8988T (cell line): ENCODE data around the gene TEX52.

Experiments
- DNase-seq: peaks from one replicate; pipeline ENCODE4 v3.0.0; 2011

Gene TEX52

DNA sequence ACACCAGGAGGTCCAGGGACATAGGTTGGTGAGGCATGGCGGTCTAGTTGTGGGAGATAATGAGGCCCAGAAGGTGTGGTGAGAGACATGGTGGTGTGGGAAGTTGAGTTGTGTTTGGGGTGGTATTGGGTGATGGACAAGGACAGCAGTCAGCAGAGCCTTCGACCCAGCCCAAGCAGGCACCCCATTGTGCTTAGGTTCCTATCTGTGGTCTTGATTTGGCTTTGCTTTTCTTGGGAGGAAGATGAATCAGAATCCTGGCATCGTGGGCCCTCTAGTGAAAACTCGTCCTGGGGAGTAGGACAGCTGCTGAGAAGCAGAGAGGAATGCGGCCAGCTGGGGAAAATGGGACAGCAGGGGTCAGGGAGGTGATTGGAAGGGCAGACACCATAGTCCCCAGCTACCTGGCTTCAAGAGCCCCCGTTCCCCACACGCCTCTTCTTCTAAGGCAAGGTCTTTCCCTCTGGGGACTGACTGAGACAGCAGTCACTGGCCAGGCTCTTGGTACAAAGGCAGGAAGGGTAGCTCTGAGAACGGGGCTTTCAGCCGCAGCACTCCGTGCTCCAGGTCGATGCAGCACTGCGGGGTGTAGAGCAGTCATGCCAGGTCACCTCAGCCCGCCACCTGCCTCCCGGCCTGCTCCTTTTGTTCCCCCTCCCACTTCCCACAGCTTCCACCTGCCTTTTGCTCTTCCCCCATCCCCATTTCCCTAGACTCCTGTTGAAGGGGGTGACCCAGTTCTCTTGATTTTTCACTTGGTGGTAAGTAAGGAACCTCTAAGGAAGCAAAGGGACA is 29.9 kb downstream of the TEX52 start:
- no peak for DNase-seq

DNA sequence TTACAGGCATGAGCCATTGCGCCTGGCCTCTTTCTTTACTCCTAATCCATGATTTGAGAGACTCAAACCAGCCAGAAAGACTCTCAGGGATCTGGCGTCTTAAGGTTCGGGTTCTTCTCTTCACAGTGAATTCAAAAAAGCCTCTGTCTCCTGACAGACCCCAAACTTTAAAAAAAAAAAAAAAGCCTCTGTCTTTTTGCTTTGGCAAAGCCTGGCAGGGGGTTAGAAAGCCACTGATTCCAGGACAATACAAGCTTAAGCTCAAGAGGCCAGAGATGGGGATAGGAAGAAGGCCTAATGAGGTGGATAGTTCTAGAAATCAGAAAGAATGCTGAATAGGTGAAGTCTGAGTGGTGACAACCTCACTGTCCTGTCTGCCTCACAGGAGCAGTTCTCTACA is 30.8 kb downstream of the TEX52 start:
- DNase-seq: no peak

DNA sequence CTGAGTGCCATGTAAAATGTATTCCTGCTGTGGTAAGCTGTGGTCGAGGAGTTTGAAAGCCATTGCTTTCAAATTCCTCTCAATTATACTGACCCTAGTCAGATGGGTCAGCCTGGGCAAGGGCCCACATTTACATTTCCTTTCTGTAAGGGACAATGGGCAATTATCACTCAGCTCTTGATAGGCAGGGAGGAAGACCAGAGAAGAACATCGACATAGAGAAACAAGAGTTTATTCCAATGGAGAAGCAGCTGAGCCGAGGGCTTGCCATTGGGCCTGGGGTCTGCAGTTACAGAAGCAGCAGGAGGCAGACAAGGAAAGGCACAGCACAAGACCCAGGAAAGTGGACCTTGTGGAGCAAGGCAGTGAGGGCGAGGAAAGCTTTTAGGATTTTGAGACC is 31.7 kb downstream of the TEX52 start:
- no peak for DNase-seq

DNA sequence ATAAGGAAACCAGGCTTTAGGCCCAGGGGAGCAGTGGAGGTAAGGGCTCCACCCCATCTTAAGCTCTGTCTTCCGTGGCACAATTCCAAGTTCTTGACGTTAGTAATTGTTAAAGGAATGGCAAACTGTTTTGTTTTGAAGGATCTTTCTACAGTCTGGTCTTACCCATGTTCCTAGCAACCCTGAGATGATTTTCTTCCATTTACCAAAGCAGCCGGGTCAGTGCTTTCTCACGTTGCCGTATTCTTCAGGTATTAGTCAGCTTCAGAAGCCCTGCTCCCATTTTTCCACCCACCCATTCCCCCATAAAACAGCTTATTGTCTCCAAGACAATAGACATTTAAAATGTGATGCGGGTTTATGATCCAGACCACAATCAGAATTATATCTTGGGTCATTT is 32.3 kb downstream of the TEX52 start:
- DNase-seq: no peak

DNA sequence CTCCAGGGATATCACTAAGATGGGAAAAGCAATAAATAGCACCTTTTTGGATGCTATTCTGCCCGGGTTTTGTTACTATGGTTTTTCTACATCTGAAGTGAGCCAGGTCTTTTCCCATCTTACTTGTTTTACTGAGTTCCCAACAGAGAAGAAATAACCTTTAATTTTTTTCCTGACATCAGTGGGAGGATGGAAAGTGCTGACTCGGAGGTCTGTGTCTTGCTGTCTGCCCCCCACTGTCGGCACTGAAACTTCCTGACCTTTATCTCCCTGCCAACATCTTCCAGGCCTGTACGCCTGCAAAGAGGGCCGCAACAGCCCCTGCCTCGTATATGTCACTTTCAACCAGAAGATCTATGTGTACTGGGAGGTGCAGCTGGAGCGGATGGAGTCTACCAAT is 33.4 kb downstream of the TEX52 start:
- no peak for DNase-seq

DNA sequence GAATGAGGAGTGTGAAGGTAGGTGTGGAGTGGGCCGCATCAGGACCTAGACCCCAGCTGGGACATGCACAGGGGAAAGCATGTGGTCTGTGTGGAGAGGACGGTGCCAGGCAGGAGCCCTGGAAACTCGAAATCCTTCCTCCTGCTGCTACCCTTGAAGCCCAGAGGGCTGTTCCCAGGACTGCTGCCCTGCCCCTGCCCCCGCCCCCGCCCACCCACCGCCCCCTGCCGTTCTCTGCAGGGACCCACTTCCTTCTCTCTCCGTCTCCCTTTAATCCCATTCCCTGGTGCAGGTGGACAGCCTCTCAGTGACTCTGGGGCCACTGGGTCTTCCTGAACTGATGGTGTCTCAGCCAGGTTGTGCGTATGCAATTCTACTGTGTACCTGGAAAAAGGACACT is 36.4 kb downstream of the TEX52 start:
- DNase-seq: no peak

DNA sequence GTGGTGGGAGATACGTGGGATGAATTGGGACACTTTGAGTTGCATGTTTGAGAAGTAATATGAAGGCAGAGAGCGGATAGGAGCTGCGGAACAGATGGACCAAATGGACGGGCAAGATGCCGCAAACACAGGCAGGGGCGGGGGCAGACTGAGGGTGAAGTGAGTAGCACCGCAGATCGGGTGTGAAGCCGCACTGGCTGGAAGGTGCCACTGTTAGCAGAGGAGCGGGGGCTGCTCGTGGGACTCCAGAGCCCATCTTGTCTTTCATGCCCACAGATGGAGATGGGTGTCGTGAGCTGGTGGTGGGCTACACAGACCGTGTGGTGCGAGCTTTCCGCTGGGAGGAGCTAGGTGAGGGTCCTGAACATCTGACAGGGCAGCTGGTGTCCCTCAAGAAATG is 37.0 kb downstream of the TEX52 start:
- DNase-seq: no peak

DNA sequence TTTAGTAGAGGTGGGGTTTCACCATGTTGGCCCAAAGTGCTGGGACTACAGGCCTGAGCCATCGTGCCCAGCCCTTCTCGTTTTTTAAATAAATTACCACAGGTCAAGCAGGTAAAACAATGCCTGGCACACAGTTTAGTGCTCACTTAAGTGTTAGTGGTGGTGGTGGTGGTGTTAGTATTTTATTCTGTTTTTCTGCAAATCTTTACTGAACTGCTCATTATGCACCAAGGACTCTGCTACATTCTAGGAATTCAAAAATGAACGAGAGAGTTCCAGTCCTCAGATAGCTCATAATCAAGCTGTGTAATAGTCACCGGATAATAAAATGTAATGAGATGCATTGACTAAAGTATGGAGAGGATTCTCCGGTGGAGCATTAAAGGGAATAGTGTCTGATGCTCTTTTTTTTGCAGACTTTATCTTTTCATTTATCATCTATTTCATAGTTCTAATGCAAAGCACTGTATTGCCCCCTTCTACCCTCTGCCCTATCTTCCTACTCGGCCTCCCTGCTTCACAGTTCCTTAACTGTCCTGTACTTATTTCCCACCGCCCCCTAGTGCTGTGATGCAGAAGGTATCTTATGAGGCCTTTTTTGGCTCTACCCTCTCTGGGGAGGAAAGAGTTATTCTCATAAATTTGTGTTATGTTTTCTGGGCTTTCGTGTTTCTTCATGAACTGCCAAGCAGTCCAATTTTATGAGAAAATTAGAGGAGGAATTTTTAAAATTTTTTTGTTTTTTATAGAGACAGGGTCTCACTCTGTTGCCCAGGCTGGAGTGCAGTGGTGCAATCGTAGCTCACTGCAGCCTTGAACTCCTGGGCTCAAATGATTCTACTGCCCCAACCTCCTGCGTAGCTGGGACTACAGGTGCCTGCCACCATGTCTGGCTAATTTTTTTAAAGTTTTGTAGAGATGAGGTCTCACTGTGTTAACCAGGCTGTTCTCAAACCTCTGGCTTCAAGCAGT is 43.3 kb downstream of the TEX52 start:
- no peak for DNase-seq

DNA sequence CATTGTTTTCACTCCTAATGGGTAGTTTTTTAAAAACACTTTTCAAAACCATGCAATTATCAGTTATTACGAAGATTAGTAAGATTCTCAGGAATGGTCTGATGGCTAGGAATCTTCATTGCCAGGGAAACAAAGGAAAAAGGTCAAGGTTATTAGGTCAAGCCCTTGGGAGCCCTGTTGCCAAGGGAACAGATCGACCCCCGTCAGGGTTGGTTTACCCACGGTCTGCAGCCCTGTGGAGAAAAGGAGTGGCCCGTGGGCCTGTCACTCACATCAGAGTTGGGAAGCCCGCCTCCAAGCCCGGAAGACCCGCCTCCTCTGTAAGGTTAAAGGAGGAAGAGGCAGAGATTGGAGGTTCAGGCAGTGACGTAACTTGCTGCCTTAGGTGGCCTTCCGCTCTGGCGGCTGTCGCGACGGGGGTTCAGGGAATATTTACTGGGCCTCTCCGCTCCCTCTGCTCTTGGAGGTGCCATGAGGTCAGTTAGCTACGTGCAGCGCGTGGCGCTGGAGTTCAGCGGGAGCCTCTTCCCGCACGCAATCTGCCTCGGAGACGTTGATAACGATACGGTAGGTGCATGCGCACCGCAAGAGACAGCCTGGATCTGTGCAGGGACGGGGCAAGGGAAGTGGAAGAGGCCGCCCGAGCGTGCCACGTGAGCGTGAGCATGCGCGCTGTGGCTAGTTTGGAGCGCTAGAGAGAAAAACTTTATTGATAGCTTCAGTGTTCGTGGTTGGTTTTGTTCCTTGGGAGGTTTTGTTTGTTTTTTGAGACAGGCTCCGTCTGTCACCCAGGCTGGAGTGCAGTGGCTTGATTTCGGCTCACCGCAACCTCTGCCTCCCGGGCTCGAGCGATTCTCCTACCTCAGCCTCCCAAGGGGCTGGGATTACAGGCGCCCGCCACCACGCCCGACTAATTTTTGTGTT is 44.3 kb downstream of the TEX52 start, which contains the start of gene ITFG2:
TSS of gene ITFG2 (plus strand) at position 379 of the 924 bp plus-strand sequence. CDS start at position 472, 93 bp downstream.
- DNase-seq: peak; percentile 43

DNA sequence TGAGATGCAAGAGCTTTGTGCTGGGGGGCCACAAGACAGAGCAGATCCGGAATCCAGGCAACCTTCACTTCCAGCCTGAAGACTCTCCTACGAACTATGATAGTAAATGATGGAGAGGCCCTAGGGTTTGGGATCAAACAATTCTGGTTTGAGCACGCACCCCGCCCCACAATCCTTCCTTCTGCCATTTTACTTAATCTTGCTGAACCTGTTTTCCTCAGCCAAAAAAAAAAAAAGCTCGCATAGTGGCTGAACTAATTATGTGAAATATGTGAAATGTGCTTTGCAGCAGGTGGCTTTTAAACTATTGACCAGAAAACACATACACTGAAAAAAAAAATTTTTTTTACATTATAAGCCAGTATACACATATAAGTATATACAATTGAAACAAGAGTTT is 45.0 kb downstream of the TEX52 start:
- DNase-seq: no peak

DNA sequence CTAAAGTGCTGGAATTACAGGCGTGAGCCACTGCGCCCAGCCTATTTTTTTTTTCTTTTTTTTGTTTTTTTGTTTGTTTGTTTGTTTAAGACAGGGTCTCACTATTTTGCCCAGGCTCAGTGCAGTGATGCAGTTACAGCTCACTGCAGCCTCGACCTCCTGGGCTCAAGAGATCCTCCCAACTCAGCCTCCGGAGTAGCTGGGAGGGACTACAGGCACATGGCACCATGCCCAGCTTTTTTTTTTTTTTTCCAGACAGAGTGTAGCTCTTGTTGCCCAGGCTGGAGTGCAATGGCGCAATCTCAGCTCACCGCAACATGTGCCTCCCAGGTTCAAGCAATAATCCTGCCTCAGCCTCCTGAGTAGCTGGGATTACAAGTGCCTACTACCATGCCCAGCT is 50.1 kb downstream of the TEX52 start:
- DNase-seq: no peak

DNA sequence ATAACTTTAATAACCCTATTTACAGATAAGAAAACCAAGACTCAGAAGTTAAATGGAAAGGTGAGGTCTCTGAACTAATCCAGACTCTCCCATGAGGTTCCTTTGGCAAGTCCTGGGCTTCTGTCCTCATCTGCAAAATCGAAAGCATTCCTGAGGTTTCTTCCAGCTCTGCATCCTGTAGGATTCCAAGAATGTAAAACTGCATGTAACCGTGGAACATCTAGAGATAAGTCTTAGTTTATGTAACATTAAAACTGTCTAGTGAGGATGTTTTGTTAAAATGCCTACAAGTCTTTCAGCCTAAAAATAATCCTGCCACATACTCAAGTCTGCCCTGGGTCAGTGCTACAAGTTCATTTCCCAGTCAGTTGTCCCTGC is 51.7 kb downstream of the TEX52 start:
- no peak for DNase-seq

DNA sequence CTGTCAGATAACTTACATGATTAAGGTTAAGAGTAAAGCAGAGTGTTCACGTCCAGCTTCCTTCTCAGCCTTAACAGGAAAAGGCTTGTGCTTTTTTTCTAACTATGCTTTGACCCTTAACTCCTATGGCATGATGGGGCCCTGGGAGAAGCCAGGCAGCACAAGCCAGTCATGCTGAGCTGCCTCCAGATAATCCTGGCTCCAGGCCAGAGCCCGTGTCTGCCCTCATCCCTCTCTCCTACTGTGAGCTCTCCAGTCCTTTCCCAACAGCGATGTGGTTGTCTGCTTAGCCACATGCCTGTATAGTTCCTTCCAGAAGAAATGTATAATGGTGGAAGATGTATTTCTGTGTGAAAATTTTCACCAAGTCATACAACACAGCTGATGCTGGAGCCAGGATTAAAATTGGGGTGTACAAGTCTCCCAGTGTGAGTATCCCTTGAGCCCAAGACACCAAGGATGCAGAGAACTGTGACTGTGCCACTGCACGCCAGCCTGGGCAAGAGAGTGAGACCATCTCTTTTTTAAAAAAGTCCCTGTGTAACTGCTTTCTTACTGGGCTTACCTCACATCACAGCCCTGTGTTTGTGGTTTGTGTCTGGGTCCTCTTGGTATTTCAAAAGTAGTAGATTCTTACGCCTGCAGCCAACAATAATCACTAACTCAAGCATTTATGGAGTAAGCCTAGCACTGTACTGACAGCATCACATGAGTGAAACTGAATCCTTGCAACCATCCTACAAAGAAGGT is 52.3 kb downstream of the TEX52 start:
- no peak for DNase-seq

DNA sequence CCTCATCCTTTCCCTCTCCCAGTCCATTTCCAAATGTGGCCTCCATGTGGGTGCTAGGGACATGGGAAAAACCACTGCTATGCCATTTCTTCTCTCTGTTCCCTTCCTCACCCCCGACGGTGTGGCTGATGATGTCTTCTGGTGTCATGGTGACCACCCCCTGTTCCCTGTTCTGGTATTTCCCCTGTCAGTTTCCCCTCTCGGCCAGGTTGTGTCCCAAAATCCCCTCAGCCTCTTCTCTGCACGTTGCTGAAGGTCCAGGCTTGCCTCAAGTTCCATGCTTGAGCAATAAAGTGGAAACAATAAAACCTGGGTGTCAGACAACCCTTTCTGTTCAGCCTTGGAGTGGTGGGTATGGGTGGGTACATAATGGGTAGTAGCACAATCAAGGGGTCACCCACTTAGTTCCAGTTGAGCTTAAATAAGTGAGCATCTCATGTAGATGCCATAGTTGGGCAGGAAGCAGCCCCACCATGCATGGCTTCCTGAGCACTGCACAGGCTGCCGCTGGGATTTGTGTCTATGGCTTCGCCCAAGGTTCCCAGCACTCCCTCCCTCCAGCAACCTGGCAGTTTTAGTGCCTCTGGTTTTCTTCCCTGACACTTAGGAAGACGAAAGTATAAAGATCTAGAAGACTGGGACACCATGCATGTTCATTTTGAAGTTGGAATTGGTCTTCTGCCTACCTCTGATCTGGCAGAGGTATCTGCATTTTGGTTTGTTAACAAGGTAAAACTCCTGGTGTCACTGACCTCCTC is 53.0 kb downstream of the TEX52 start:
- no peak for DNase-seq

DNA sequence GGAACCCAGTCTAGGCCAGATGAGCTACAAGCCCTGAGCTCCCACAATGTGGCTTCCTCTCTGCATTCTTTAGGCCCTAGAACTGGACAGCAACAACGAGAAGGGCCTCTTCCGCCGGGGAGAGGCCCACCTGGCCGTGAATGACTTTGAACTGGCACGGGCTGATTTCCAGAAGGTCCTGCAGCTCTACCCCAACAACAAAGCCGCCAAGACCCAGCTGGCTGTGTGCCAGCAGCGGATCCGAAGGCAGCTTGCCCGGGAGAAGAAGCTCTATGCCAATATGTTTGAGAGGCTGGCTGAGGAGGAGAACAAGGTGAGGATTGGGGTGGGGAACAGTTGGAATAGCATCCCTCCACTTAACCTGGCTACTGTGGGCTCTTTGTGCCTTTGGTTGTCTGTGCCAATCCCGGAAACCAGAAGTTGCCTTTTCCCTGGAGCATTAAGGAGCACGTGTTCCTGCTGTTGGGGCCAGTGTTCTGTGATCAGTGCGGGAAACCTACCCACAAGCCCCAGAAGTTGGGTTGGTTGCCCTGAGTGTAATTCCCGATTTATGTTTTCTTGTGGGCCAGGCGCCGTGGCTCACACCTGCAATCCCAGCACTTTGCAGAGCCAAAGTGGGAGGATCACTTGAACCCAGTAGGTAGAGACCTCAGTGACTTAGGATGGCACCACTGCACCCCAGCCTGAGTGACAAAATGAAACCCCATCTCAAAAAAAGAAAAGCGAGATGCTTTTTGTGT is 55.6 kb downstream of the TEX52 start:
- DNase-seq: no peak

DNA sequence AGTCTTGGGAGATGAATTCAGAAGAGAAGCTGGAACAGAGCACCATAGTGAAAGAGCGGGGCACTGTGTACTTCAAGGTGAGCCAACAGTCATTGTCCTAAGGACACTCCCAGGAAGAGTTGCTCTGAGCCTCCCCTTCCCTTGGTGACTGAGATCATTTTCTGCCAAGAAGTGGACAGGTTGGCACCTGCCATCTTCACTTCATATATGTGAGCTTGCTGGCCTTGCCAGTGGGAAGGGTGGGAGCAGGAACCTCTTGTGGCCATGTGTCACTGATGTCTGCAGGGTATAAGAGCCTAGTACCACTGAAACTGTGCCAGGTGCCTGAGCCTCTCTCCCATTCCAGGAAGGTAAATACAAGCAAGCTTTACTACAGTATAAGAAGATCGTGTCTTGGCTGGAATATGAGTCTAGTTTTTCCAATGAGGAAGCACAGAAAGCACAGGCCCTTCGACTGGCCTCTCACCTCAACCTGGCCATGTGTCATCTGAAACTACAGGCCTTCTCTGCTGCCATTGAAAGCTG is 56.7 kb downstream of the TEX52 start:
- no peak for DNase-seq
